ENCODE measurements around the gene RARB.

Gene RARB

GRCh38 chr3:25471081-25471768, 43.2 kb downstream of the RARB start:
- DNase-seq (ENCODE audit: low read depth, low spot score): no peak

GRCh38 chr3:25472153-25472552, 44.1 kb downstream of the RARB start:
- no peak for DNase-seq (ENCODE audit: low read depth, low spot score)

GRCh38 chr3:25472731-25473130, 44.7 kb downstream of the RARB start:
- DNase-seq (ENCODE audit: low read depth, low spot score): no peak

GRCh38 chr3:25473246-25473645, 45.2 kb downstream of the RARB start:
- no peak for DNase-seq (ENCODE audit: low read depth, low spot score)

- DNase-seq (ENCODE audit: low read depth, low spot score): no peak
Observed at GRCh38 chr3:25474052-25474451, 46.0 kb downstream of the RARB start.

GRCh38 chr3:25476639-25477038, 48.6 kb downstream of the RARB start:
- DNase-seq (ENCODE audit: low read depth, low spot score): no peak

GRCh38 chr3:25478211-25478757, 50.2 kb downstream of the RARB start:
- no peak for DNase-seq (ENCODE audit: low read depth, low spot score)

GRCh38 chr3:25478964-25479726, 51.1 kb downstream of the RARB start:
- no peak for DNase-seq (ENCODE audit: low read depth, low spot score)

- DNase-seq (ENCODE audit: low read depth, low spot score): no peak
Observed at GRCh38 chr3:25479727-25480010, 51.6 kb downstream of the RARB start.

GRCh38 chr3:25480811-25481210, 52.7 kb downstream of the RARB start:
- no peak for DNase-seq (ENCODE audit: low read depth, low spot score)

- no peak for DNase-seq (ENCODE audit: low read depth, low spot score)
Observed at GRCh38 chr3:25481386-25481785, 53.3 kb downstream of the RARB start.

GRCh38 chr3:25483456-25483855, 55.4 kb downstream of the RARB start:
- DNase-seq (ENCODE audit: low read depth, low spot score): no peak

GRCh38 chr3:25485673-25486072, 57.6 kb downstream of the RARB start:
- DNase-seq (ENCODE audit: low read depth, low spot score): no peak

- DNase-seq (ENCODE audit: low read depth, low spot score): no peak
Observed at GRCh38 chr3:25486932-25487331, 58.9 kb downstream of the RARB start.

- no peak for DNase-seq (ENCODE audit: low read depth, low spot score)
Observed at GRCh38 chr3:25489858-25490593, 62.0 kb downstream of the RARB start.

GRCh38 chr3:25493246-25493645, 65.2 kb downstream of the RARB start:
- no peak for DNase-seq (ENCODE audit: low read depth, low spot score)

GRCh38 chr3:25493786-25494185, 65.7 kb downstream of the RARB start:
- DNase-seq (ENCODE audit: low read depth, low spot score): no peak

GRCh38 chr3:25495304-25495703, 67.2 kb downstream of the RARB start:
- DNase-seq (ENCODE audit: low read depth, low spot score): no peak

- DNase-seq (ENCODE audit: low read depth, low spot score): no peak
Observed at GRCh38 chr3:25495726-25496253, 67.7 kb downstream of the RARB start.

- no peak for DNase-seq (ENCODE audit: low read depth, low spot score)
Observed at GRCh38 chr3:25497096-25497495, 69.0 kb downstream of the RARB start.

GRCh38 chr3:25500706-25501210, 72.7 kb downstream of the RARB start:
- DNase-seq (ENCODE audit: low read depth, low spot score): no peak

- no peak for DNase-seq (ENCODE audit: low read depth, low spot score)
Observed at GRCh38 chr3:25502233-25502632, 74.2 kb downstream of the RARB start.
